ENCODE data around the gene MTMR4.
"Not testable (repeated sequence)": the region's sequence is repeated elsewhere in the genome, so short reads cannot be mapped to it uniquely, and the experiment has no call there.

Gene MTMR4

GRCh38 chr17:58527306-58527705 lies 12.9 kb upstream of the MTMR4 start:
- in situ Hi-C loops (cut with MboI; ENCODE audit: low sequenced_read_pairs), result loop anchor here (10.0 kb wide), 1 partner anchor 477 kb away; no protein-coding TSS in a partner anchor

GRCh38 chr17:58525239-58525638 lies 10.8 kb upstream of the MTMR4 start:
- in situ Hi-C loops (cut with MboI; ENCODE audit: low sequenced_read_pairs), result loop anchor here (10.0 kb wide), 1 partner anchor 480 kb away; no protein-coding TSS in a partner anchor

DNA sequence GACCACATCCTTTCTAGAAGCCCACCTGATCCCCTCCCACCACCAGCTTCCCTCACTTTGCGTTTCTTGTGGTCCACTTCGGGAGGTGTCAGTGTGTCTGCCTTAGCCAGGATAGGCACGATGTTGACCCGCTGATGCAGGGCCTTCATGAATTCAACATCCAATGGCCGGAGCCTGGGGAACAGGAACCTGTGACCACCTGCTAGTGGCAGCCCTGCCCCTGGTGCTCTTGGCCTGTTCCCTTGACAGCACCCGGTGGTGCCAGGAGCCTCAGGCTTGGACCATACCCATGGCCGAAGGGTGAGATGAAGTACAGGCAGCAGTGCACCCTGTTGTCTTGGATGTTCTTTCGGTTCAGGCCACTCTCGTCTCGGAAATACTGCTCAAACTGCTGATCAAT lies 7.2 kb upstream of the MTMR4 start:
- in situ Hi-C loops (cut with MboI; ENCODE audit: low sequenced_read_pairs), result loop anchor here (10.0 kb wide), 1 partner anchor 483 kb away; no protein-coding TSS in a partner anchor

- in situ Hi-C loops (cut with MboI; ENCODE audit: low sequenced_read_pairs), result loop anchor here (10.0 kb wide), 1 partner anchor 484 kb away; no protein-coding TSS in a partner anchor
Measured at GRCh38 chr17:58520843-58521430, 6.5 kb upstream of the MTMR4 start.

- in situ Hi-C loops (cut with MboI; ENCODE audit: low sequenced_read_pairs), result no loop called here
Measured at GRCh38 chr17:58517928-58518609, 3.6 kb upstream of the MTMR4 start.

- in situ Hi-C loops (cut with MboI; ENCODE audit: low sequenced_read_pairs), result no loop called here
Measured at GRCh38 chr17:58517378-58517927, 3.0 kb upstream of the MTMR4 start.

DNA sequence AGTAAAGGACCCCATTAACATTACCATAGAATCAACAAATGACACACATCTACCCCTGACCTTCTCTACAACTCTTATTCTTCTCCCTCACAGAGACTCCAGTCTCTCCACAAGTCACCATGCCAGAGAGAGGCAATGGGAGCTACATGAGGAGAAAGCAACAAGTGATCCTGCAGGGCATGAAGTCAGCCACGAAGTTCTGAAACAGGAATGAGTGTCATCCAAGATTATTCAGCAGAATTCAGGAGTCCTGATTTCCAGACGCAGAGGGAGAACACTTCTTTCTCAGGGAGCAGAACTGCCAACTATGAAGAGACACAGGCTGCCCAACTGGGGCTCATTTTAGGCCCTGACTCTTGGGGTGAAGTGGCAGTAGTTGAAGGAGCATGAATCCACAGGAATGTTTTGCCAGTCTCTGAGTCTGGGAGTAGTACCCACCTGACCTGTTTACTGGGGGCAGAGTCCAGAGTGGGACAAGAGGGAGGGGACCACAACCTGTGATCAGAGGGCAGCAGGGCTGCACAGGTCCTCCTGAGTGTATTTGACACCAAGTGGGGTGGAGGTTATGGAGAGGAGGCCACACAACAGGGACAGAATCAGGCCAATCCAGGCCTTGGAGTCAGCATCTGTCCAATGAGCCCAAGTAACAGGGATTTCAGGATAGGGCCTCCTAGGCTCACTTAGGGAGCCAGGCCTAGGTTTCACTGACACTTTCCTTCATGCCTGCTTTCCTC lies 2.4 kb upstream of the MTMR4 start:
- in situ Hi-C loops (cut with MboI; ENCODE audit: low sequenced_read_pairs), result no loop called here

DNA sequence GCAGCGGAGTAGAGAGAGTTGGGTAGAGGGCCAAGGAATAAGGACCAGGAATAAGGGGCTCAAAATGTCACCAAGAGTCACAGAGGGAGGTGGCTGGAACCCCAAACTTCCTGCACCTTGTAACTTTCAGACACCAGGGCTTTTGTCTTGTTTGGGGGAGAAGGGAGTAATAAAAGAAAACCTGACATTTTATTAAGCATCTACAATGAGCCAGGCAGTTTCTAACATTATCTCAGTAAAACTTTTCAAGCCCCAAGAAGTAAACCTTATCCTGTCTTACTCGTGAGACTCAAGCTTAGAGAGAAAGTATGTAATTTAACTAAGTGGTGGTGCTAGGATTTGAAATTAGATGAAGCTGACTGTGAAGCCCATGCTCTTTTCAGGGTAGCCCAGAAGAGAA lies 848 bp upstream of the MTMR4 start:
- in situ Hi-C loops (cut with MboI; ENCODE audit: low sequenced_read_pairs), result no loop called here

- in situ Hi-C loops (cut with MboI; ENCODE audit: low sequenced_read_pairs), result no loop called here
Measured at GRCh38 chr17:58514770-58515157, 326 bp upstream of the MTMR4 start.

DNA sequence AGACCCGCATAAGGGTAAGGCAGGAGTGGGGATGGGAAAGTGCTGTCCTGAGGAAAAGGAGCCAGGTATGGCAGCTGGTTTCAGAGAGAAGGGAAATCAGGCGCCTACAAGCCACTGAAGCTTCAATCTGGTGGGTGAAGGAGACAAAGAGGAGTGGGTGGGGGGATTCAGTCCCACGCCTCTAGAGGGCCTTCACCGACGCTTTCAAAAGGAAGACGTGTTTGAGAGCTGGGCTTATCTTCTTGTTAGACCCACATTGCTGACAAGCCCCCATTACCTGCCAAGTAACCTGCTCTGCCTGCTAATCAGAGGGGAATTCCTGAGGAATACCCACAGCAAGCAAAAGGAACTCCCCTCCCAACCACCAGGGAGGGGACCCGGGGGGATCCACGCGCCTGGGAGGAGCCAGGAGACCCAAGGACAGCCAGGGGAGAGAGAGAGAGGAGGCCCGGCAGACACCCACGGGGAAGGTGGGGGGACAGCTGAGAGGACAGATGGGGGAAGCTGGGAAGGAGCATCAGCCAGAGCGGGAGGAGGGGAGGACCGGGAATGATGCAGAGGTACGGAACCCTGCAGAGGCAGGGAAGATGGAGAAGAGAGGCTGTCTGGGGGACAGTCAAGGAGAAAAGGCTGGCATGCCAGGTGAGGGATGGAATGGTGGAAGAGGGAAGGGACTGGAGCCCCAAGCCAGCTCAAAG lies 1.0 kb downstream of the MTMR4 start:
- in situ Hi-C loops (cut with MboI; ENCODE audit: low sequenced_read_pairs), result no loop called here

- in situ Hi-C loops (cut with MboI; ENCODE audit: low sequenced_read_pairs), result no loop called here
Measured at GRCh38 chr17:58510075-58510474, 4.4 kb downstream of the MTMR4 start.

DNA sequence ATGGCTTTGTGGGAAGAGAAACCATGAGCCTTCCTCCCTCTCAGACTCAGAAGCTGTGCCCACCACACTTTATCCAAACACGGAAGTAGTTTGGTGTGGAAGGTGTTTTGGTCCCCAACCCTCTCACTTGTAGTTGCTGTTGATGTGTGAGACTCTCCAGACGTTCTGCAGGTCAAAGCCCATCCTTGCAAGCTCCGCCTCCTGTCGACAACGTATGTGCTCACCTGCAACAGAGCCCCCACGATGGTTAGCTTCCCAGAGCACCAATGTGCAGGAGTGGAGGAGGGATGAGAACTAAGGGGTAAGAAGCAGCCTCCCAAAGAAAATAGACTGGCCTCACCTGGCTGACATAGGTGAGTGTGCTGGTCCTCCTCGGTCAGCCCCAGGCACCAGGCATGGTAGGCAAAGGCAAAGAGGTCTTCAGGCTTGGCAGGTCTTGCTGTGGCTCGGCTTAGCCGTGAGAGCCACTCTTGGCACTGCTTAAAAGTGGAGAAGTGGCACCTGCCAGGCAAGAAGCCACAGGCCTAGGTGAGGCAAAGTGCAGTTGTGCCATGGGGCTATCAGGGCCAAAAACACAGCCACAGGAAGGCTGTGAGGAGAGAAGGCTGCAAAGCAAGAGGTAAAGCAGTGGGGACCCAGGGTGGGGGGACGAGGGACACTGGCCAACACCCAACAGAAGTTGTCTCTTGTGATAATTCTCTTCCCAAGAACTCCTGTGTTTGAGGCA lies 5.9 kb downstream of the MTMR4 start:
- in situ Hi-C loops (cut with MboI; ENCODE audit: low sequenced_read_pairs), result no loop called here

- in situ Hi-C loops (cut with MboI; ENCODE audit: low sequenced_read_pairs), result no loop called here
Measured at GRCh38 chr17:58507123-58507634, 7.3 kb downstream of the MTMR4 start.

DNA sequence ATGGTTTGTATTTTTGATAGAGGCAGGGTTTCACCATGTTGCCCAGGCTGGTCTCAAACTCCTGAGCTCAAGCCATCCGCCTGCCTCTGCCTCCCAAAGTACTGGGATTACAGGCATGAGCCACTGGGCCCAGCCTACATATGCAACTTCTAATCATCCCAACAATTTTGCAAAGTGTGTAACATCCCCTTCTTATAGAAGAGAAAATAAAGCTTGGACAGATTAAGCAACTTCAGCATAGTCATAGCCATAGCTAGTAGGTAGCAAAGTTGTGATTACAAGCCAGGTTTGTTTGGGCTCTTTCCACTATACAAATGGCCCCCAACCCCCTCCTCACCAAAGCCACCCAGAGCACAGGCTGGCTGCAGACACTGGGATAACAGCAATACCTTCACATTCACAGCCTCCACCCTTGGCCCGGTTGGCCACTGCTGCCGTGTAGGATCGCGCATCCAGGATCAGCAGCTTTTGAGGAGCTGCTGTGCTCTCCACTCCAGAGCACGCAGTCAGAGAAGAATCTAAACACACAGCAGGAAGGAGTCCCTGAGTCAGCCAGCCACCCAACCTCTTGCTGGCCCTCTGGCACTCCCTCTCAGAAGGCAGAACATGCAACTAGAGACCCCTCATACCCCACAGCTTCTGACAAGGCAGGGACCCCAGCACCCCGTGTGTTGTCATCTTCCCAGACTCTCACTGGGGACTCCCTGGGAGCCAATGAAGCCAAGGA lies 7.9 kb downstream of the MTMR4 start:
- in situ Hi-C loops (cut with MboI; ENCODE audit: low sequenced_read_pairs), result no loop called here

DNA sequence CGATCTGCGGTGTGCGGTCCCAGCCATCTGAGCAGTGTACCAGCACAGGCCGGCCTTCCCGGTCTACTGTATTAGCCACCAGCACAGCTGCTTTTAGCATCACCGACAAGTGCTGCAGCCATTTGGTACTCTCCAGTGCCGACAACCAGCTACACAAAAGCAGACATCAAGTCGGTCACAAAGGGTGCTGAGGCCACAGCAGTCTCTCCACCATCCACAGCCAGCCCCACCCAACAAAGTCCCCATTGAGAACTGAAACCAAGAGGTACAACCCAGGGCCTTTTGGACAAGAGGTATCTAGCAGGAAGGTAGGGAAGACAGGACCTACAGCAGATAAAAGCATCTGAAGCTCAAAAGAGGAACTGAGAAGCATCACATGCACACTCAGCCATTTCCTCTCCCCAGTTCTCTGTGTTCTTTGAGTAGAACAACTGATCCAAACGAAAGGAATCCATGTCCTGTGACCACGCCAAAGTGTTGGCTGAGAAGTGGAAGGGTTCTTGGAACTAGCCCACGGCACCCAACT lies 9.5 kb downstream of the MTMR4 start:
- in situ Hi-C loops (cut with MboI; ENCODE audit: low sequenced_read_pairs), result no loop called here

- in situ Hi-C loops (cut with MboI; ENCODE audit: low sequenced_read_pairs), result no loop called here
Measured at GRCh38 chr17:58503866-58504265, 10.6 kb downstream of the MTMR4 start.

GRCh38 chr17:58503134-58503533 lies 11.3 kb downstream of the MTMR4 start:
- in situ Hi-C loops (cut with MboI; ENCODE audit: low sequenced_read_pairs), result not testable (repeated sequence)

DNA sequence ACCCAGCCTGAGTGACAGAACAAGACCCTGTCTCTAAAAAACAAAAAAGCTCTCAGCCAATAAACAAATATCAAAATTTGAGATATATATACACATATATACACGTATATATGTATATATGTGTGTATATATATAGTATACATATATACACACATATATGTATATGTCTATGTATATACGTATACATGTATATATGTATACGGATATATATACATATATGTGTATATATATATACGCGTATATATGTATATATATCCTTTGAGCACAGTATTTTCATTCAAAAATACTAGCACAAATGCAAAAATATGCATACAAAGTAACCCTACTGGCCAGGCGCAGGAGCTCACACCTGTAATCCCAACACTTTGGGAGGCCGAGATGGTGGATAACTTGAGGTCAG lies 13.0 kb downstream of the MTMR4 start:
- in situ Hi-C loops (cut with MboI; ENCODE audit: low sequenced_read_pairs), result no loop called here

GRCh38 chr17:58498177-58498828 lies 16.1 kb downstream of the MTMR4 start:
- in situ Hi-C loops (cut with MboI; ENCODE audit: low sequenced_read_pairs), result no loop called here
